H1 (cell line): Measurements from ENCODE around the gene KRTAP10-2. TPM values are rescaled to one million over a fixed set of nuclear protein-coding genes. Genes with fewer than 3 reads are reported as not detected.
A peak's percentile ranks its signal among the peaks of the same experiment; 100 is the strongest.

Experiments
- CTCF ChIA-PET: fragments of 300-600 bp; sonication (Branson Sonifier 250); formaldehyde crosslinking; loops from one replicate; lab custom pipeline; 2021; ENCODE audit not compliant: partially characterized antibody; lab: Charles Lee
- POLR2A ChIA-PET: fragments of 300-600 bp; sonication (Branson Sonifier 250); formaldehyde crosslinking; loops from one replicate; lab custom pipeline; 2021; ENCODE audit warnings: inconsistent platforms; ENCODE audit not compliant: partially characterized antibody; lab: Charles Lee
- DNase-seq, 2 experiments: peaks; one replicate each; pipeline versions ENCODE4 v3.0.0 to v3.0.0-alpha.2; 2010 to 2022; ENCODE audit warnings: low spot score in 2 of 2, low read depth in 1 of 2, mixed read lengths in 1 of 2
- FAIRE-seq: peaks from 2 replicates; lab custom pipeline; 2011; peaks lifted over from hg19 to GRCh38; lab: Jason Lieb, UNC
- H2AFZ ChIP-seq: 2 replicates; pipeline ENCODE4 v1.8.1; 2012; ENCODE audit warnings: low read length, inconsistent platforms
- H2AK5ac ChIP-seq: 2 replicates; pipeline ENCODE4 v1.6.1; 2013; ENCODE audit warnings: low read depth, low read length
- H2BK120ac ChIP-seq: replicated peaks from 2 replicates; pipeline ENCODE3; 2013; ENCODE audit warnings: low read depth, low read length, inconsistent platforms
- H2BK12ac ChIP-seq: 2 replicates; pipeline ENCODE4 v1.6.1; 2013; ENCODE audit warnings: low read depth, low read length
- H2BK15ac ChIP-seq: 2 replicates; pipeline ENCODE4 v1.6.1; 2013; ENCODE audit warnings: low read length
- H2BK20ac ChIP-seq: 2 replicates; pipeline ENCODE4 v1.6.1; 2013; ENCODE audit warnings: low read length
- H2BK5ac ChIP-seq: 2 replicates; pipeline ENCODE4 v1.6.1; 2013; ENCODE audit warnings: low read depth, low read length
- H3K14ac ChIP-seq: 2 replicates; pipeline ENCODE4 v1.6.1; 2013; ENCODE audit warnings: inconsistent platforms; ENCODE audit not compliant: insufficient read length
- H3K18ac ChIP-seq: 2 replicates; pipeline ENCODE4 v1.6.1; 2013; ENCODE audit warnings: low read length; ENCODE audit errors: extremely low read depth
- H3K23ac ChIP-seq: 2 replicates; pipeline ENCODE4 v1.6.1; 2013; ENCODE audit warnings: inconsistent platforms; ENCODE audit not compliant: insufficient read length
- H3K23me2 ChIP-seq: 2 replicates; pipeline ENCODE4 v1.6.1; 2013; ENCODE audit warnings: low read depth, low read length
- H3K27ac ChIP-seq: 2 replicates; pipeline ENCODE4 v1.6.1; 2011; ENCODE audit warnings: low read depth, low read length, inconsistent platforms
- H3K27me3 ChIP-seq, 4 experiments: replicated peaks in 1 of 4; 1 replicate in 1 of 4; 2 replicates in 3 of 4; pipeline versions ENCODE4 v1.6.1 to v1.8.1; 2011 to 2013; ENCODE audit warnings: low read length in 3 of 4, mild to moderate bottlenecking in 3 of 4, inconsistent platforms in 2 of 4, mixed read lengths in 2 of 4, moderate library complexity in 1 of 4; ENCODE audit not compliant: control insufficient read depth in 3 of 4, insufficient read depth in 3 of 4; ENCODE audit errors: extremely low read depth in 1 of 4
- H3K36me3 ChIP-seq, 4 experiments: 2 replicates each; pipeline versions ENCODE4 v1.6.1 to v1.8.1; 2011 to 2013; ENCODE audit warnings: mild to moderate bottlenecking in 4 of 4, low read length in 3 of 4, moderate library complexity in 2 of 4, control low read depth in 1 of 4, inconsistent platforms in 1 of 4; ENCODE audit not compliant: insufficient read depth in 4 of 4, control insufficient read depth in 2 of 4
- H3K4ac ChIP-seq: replicated peaks from 2 replicates; pipeline ENCODE3; 2013; ENCODE audit warnings: low read length, low read depth, mixed read lengths, inconsistent platforms; ENCODE audit not compliant: insufficient read length
- H3K4me1 ChIP-seq, 4 experiments: replicated peaks in 1 of 4; 1 replicate in 1 of 4; 2 replicates in 3 of 4; pipeline versions ENCODE4 v1.6.1 to v1.8.1; 2011 to 2013; ENCODE audit warnings: low read length in 3 of 4, inconsistent platforms in 2 of 4, mixed read lengths in 1 of 4; ENCODE audit not compliant: insufficient read depth in 4 of 4, control insufficient read depth in 3 of 4
- H3K4me2 ChIP-seq, 2 experiments: 2 replicates each; pipeline versions ENCODE4 v1.6.1 to v1.8.1; 2011 to 2013; ENCODE audit warnings: low read depth in 2 of 2, low read length in 2 of 2, control low read depth in 1 of 2, inconsistent platforms in 1 of 2, mild to moderate bottlenecking in 1 of 2; ENCODE audit not compliant: insufficient read depth in 1 of 2
- H3K4me3 ChIP-seq, 4 experiments: fragments of 200-600, 300-600 bp in 1 of 4; sonication (generic), shearing (Covaris generic), sonication (Bioruptor Twin) in 1 of 4; 2 replicates each; pipeline versions ENCODE4 v1.5.1 to v1.8.1; 2011 to 2016; ENCODE audit warnings: low read length in 4 of 4, low read depth in 3 of 4, control low read depth in 2 of 4, inconsistent platforms in 2 of 4, mild to moderate bottlenecking in 2 of 4, mixed read lengths in 1 of 4, moderate library complexity in 1 of 4; ENCODE audit not compliant: insufficient read depth in 2 of 4; ENCODE audit errors: extremely low read depth in 1 of 4
- H3K56ac ChIP-seq: replicated peaks from 2 replicates; pipeline ENCODE3; 2013; ENCODE audit warnings: low read depth, mild to moderate bottlenecking, mixed read lengths, low read length, inconsistent platforms; ENCODE audit not compliant: insufficient read length
- H3K79me1 ChIP-seq: 2 replicates; pipeline ENCODE4 v1.6.1; 2013; ENCODE audit warnings: low read depth, low read length, control low read depth
- H3K79me2 ChIP-seq, 2 experiments: 2 replicates each; pipeline versions ENCODE4 v1.6.1 to v1.8.1; 2012 to 2013; ENCODE audit warnings: low read length in 2 of 2, mild to moderate bottlenecking in 2 of 2, inconsistent platforms in 1 of 2; ENCODE audit not compliant: insufficient read depth in 2 of 2, control insufficient read depth in 1 of 2
- H3K9ac ChIP-seq, 4 experiments: replicated peaks in 1 of 4; 1 replicate in 1 of 4; 2 replicates in 3 of 4; pipeline versions ENCODE4 v1.6.1 to v1.8.1; 2011 to 2013; ENCODE audit warnings: low read depth in 3 of 4, low read length in 3 of 4, control low read depth in 2 of 4, mild to moderate bottlenecking in 2 of 4, moderate library complexity in 2 of 4, inconsistent platforms in 1 of 4; ENCODE audit errors: extremely low read depth in 1 of 4
- H3K9me3 ChIP-seq, 2 experiments: 2 replicates each; pipeline versions ENCODE4 v1.6.1 to v1.8.1; 2012 to 2013; ENCODE audit warnings: mild to moderate bottlenecking in 2 of 2, moderate library complexity in 2 of 2, control low read depth in 1 of 2, inconsistent platforms in 1 of 2, low read depth in 1 of 2, low read length in 1 of 2, mixed read lengths in 1 of 2; ENCODE audit not compliant: insufficient read depth in 2 of 2
- H4K20me1 ChIP-seq, 2 experiments: replicated peaks in 1 of 2; 2 replicates each; pipeline versions ENCODE3 to v1.8.1; 2011 to 2013; ENCODE audit warnings: inconsistent platforms in 2 of 2, low read length in 2 of 2, mild to moderate bottlenecking in 1 of 2; ENCODE audit not compliant: insufficient read depth in 2 of 2, control insufficient read depth in 1 of 2
- H4K5ac ChIP-seq: 2 replicates; pipeline ENCODE4 v1.6.1; 2013; ENCODE audit warnings: low read length, low read depth, mixed read lengths, inconsistent platforms; ENCODE audit not compliant: insufficient read length
- H4K8ac ChIP-seq: 2 replicates; pipeline ENCODE4 v1.8.0; 2013; ENCODE audit warnings: mild to moderate bottlenecking, moderate library complexity, low read length, inconsistent platforms; ENCODE audit not compliant: insufficient read depth; ENCODE audit errors: extremely low read depth
- H4K91ac ChIP-seq: replicated peaks from 2 replicates; pipeline ENCODE3; 2013; ENCODE audit warnings: low read length, mixed read lengths, inconsistent platforms; ENCODE audit not compliant: insufficient read length
- BACH1 ChIP-seq: IDR thresholded peaks from 2 replicates; pipeline ENCODE4 v1.6.1; 2012; ENCODE audit warnings: low read length, improper control_type of control experiment
- CEBPB ChIP-seq: IDR thresholded peaks from 2 replicates; pipeline ENCODE4 v1.6.1; 2012; ENCODE audit warnings: low read depth, low read length
- JUN ChIP-seq: IDR thresholded peaks from 2 replicates; pipeline ENCODE4 v1.6.1; 2011; ENCODE audit warnings: low read depth, mild to moderate bottlenecking, improper control_type of control experiment, low read length
- NANOG ChIP-seq: IDR thresholded peaks from 2 replicates; pipeline ENCODE4 v1.6.1; 2011; ENCODE audit warnings: low read length, low read depth, mild to moderate bottlenecking, inconsistent platforms; ENCODE audit not compliant: insufficient read depth, poor library complexity, severe bottlenecking
- POLR2AphosphoS5 ChIP-seq: IDR thresholded peaks from 2 replicates; pipeline ENCODE4 v1.6.1; 2011; ENCODE audit warnings: low read depth, low read length
- SAP30 ChIP-seq: fragments of 300-600 bp; sonication (generic); IDR thresholded peaks from 2 replicates; pipeline ENCODE4 v1.7.1; 2012; ENCODE audit warnings: low read length, moderate library complexity, mild to moderate bottlenecking, inconsistent platforms; ENCODE audit not compliant: insufficient read depth, insufficient replicate concordance
- SRF ChIP-seq: IDR thresholded peaks from 2 replicates; pipeline ENCODE4 v1.6.1; 2011; ENCODE audit warnings: mild to moderate bottlenecking, low read depth, low read length, moderate library complexity
- TCF12 ChIP-seq: IDR thresholded peaks from 2 replicates; pipeline ENCODE4 v1.6.1; 2011; ENCODE audit warnings: low read depth, mild to moderate bottlenecking, low read length
- WGBS, 2 experiments: shearing (Covaris generic) in 1 of 2; methylation state at CpG; one replicate each; pipeline versions ENCODE4 v1.1.6 to v1.1.7; 2013 to 2015; ENCODE audit warnings: low lambda C conversion rate in 2 of 2, mixed read lengths in 2 of 2, inconsistent platforms in 1 of 2, low coverage in 1 of 2, missing lambda C conversion rate in 1 of 2; ENCODE audit not compliant: insufficient replicate concordance in 2 of 2, insufficient coverage in 1 of 2, insufficient read length in 1 of 2; ENCODE audit errors: extremely low coverage in 1 of 2, missing lambda C conversion rate in 1 of 2; 5-methylcytosine and 5-hydroxymethylcytosine counted together
- polyA plus RNA-seq, 7 experiments: library from polyadenylated mRNA; depleted of rRNA in 3 of 7; stranded (reverse) in 5 of 7; unstranded in 2 of 7; fragments of >200 nt in 5 of 7; fragments of 200-250 nt in 2 of 7; gene quantifications; 1 replicate in 5 of 7; 2 replicates in 1 of 7; 4 replicates in 1 of 7; pipeline versions ENCODE4 v1.2.1 to v1.2.3, GENCODE V29; 2011 to 2013; ENCODE audit warnings: missing spikeins in 2 of 7, mixed read lengths in 2 of 7
- total RNA-seq: library from RNA; stranded (reverse); fragmentation: NEBNext Ultra II Directional; extraction: Animal tissue kit (Norgen Biotek cat#: 25700); gene quantifications from 2 replicates; pipeline ENCODE4 v1.2.1, GENCODE V29; 2021

KRTAP10-2 gene
- total and polyA plus RNA-seq, 2 of the 8 experiments (the other 6 are each of a cell fraction or from before 2014, with no cell fraction given): 0.11 TPM; not detected in 1

GRCh38 chr21:44506279-44507255, 44.7 kb downstream of the KRTAP10-2 start:
- no peaks in the 10 kb centered on the region for H3K79me1 ChIP-seq
- no peak overlapping the region for H3K27ac ChIP-seq
- no peaks in the 10 kb centered on the region for H3K27me3 ChIP-seq
- POLR2A ChIA-PET: interaction anchor here (1.2 to 1.9 kb wide), 3 partner anchors 9 to 21 kb away, joined by 3 to 9 read pairs (median 5); no protein-coding TSS in a partner anchor
- H2BK15ac ChIP-seq: no peak overlapping the region
- 88% methylated on average over 42 of the region's 44 CpGs; no CpG with 5 or more reads in 1 of the 2 experiments for WGBS, 2 experiments
- H2BK5ac ChIP-seq: no peak overlapping the region
- no peak overlapping the region for H4K91ac ChIP-seq
- no peak overlapping the region for H3K18ac ChIP-seq
- H4K20me1 ChIP-seq: peaks cover 2 to 6% of the 10 kb centered on the region in 2 experiments
- peaks cover 0 to 8% (median 8%) of the 10 kb centered on the region in 4 experiments; a peak in 4 of 8 replicates for H3K36me3 ChIP-seq
- no peak overlapping the region for H3K4me2 ChIP-seq
- DNase-seq (no peak), FAIRE-seq (no peak)
- CTCF ChIA-PET: interaction anchor here (1.0 to 1.2 kb wide), 3 partner anchors 198 to 292 kb away, joined by 3 read pairs; no protein-coding TSS in a partner anchor
- no peak overlapping the region for H3K4ac ChIP-seq
- no peak overlapping the region; the same call in 1 of the 2 replicates for H2BK12ac ChIP-seq
- no peak overlapping the region for H3K4me3 ChIP-seq
- H2AFZ ChIP-seq: no peak overlapping the region
- H3K14ac ChIP-seq: no peak overlapping the region
- 0 out of 2 replicates have a peak, but pooled peaks cover 2% of the 10 kb centered on the region for H3K23me2 ChIP-seq
- no peak overlapping the region for H3K23ac ChIP-seq
- no peak overlapping the region for H2BK120ac ChIP-seq
- peak overlapping the region; percentile 31; the same call in 1 of the 2 replicates for H4K8ac ChIP-seq
- H3K79me2 ChIP-seq: no peaks in the 10 kb centered on the region
- H4K5ac ChIP-seq: no peak overlapping the region
- H3K9me3 ChIP-seq: no peaks in the 10 kb centered on the region
- TF ChIP-seq CEBPB (no peak), TCF12 (no peak), POLR2AphosphoS5 (no peak), BACH1 (no peak), NANOG (no peak), SAP30 (no peak), JUN (no peak), SRF (no peak)
- H2BK20ac ChIP-seq: no peak overlapping the region
- H3K4me1 ChIP-seq: no peaks in the 10 kb centered on the region; a peak in 3 of 7 replicates
- H2AK5ac ChIP-seq: no peak overlapping the region
- no peak overlapping the region for H3K56ac ChIP-seq
- no peak overlapping the region for H3K9ac ChIP-seq
